Ascending aorta (tissue), 2 donors: Measurements from ENCODE around the gene SLC29A3. TPM values are rescaled to one million over a fixed set of nuclear protein-coding genes. Genes with fewer than 3 reads are reported as not detected.
A peak's percentile ranks its signal among the peaks of the same experiment; 100 is the strongest.

ENCODE experiments used
- DNase-seq, 2 donors: peaks; one replicate each; pipeline ENCODE4 v3.0.0-alpha.2; 2019; ENCODE audit warnings: low spot score in 2 of 2
- H3K27ac ChIP-seq, 2 donors: fragments of 200-600 bp; sonication (generic); one replicate each; pipeline ENCODE4 v1.5.1; 2016 to 2017; ENCODE audit warnings: mild to moderate bottlenecking in 1 of 2
- H3K27me3 ChIP-seq: fragments of 200-600 bp; sonication (generic); one replicate; pipeline ENCODE4 v1.5.1; 2017
- H3K36me3 ChIP-seq, 2 donors: fragments of 200-600 bp; sonication (generic); one replicate each; pipeline ENCODE4 v1.5.1; 2016
- H3K4me1 ChIP-seq, 2 donors: fragments of 200-600 bp; sonication (generic); one replicate each; pipeline ENCODE4 v1.5.1; 2016 to 2017; ENCODE audit warnings: mild to moderate bottlenecking in 1 of 2
- H3K4me3 ChIP-seq, 2 donors: fragments of 200-600 bp; sonication (generic); one replicate each; pipeline ENCODE4 v1.5.1; 2016 to 2017; ENCODE audit warnings: mild to moderate bottlenecking in 1 of 2
- H3K9me3 ChIP-seq, 2 donors: fragments of 200-600 bp; sonication (generic); one replicate each; pipeline ENCODE4 v1.5.1; 2016
- CTCF ChIP-seq, 3 experiments: fragments of 200-600 bp in 2 of 3; fragments of 450-650 bp in 1 of 3; sonication (generic) in 2 of 3; IDR thresholded peaks; one replicate each; pipeline ENCODE4 v1.5.1; 2016 to 2019; ENCODE audit warnings: antibody characterized with exemption in 3 of 3, mild to moderate bottlenecking in 1 of 3, moderate library complexity in 1 of 3
- intact Hi-C: fragments of 100-400 bp; cut with DNase I; formaldehyde crosslinking; loops from one replicate; pipeline ENCODE4 v1.15.1; 2023
- total RNA-seq: library from RNA; depleted of rRNA; stranded (reverse); fragments of >200 nt; gene quantifications from one replicate; pipeline ENCODE4 v1.1.0, GENCODE V29; 2016

SLC29A3 gene
- total RNA-seq, 1 donor from 2014 or later, result 0.64 TPM

GRCh38 chr10:71392292-71392691, 73.2 kb downstream of the SLC29A3 start:
- no peak overlapping the region for H3K4me3 ChIP-seq
- no peak overlapping the region for H3K27ac ChIP-seq
- no peaks in the 10 kb centered on the region for H3K9me3 ChIP-seq
- H3K4me1 ChIP-seq, result peaks cover 2% of the 10 kb centered on the region in 2 donors
- no peaks in the 10 kb centered on the region for H3K36me3 ChIP-seq
- DNase-seq, result no peak
- no peaks in the 10 kb centered on the region for H3K27me3 ChIP-seq
- no peak for TF ChIP-seq CTCF (IDR thresholded peaks at IDR 0.05)
- intact Hi-C loops, result no loop called here

GRCh38 chr10:71392791-71393781, 74.0 kb downstream of the SLC29A3 start:
- intact Hi-C loops, result no loop called here
- Histone ChIP-seq H3K27me3 (no peaks in the 10 kb centered on the region), H3K4me1 (peaks cover 9 to 10% of the 10 kb centered on the region in 2 donors), H3K36me3 (no peaks in the 10 kb centered on the region), H3K27ac (no peak overlapping the region), H3K9me3 (no peaks in the 10 kb centered on the region), H3K4me3 (no peak overlapping the region)
- DNase-seq, result no peak
- TF ChIP-seq CTCF (IDR thresholded peaks at IDR 0.05), result no peak

- TF ChIP-seq CTCF (IDR thresholded peaks at IDR 0.05), result no peak
- Histone ChIP-seq H3K27me3 (no peaks in the 10 kb centered on the region), H3K9me3 (no peaks in the 10 kb centered on the region), H3K27ac (no peak overlapping the region), H3K36me3 (no peaks in the 10 kb centered on the region), H3K4me3 (no peak overlapping the region), H3K4me1 (peaks cover 10 to 17% of the 10 kb centered on the region in 2 donors)
- intact Hi-C loops, result no loop called here
- DNase-seq, result peak in 1 of 2 donors; percentile 31
These were observed 74.9 kb downstream of the SLC29A3 start for GRCh38 chr10:71393841-71394475.

- no peak for TF ChIP-seq CTCF (IDR thresholded peaks at IDR 0.05)
- Histone ChIP-seq H3K36me3 (no peaks in the 10 kb centered on the region), H3K4me3 (no peak overlapping the region), H3K27ac (no peak overlapping the region), H3K9me3 (no peaks in the 10 kb centered on the region), H3K27me3 (no peaks in the 10 kb centered on the region), H3K4me1 (peaks cover 10 to 17% of the 10 kb centered on the region in 2 donors)
- DNase-seq, result peak in 1 of 2 donors; percentile 53
- intact Hi-C loops, result loop anchor here (5.0 kb wide), 1 partner anchor 417 kb away; no protein-coding TSS in a partner anchor
These were observed 76.0 kb downstream of the SLC29A3 start for GRCh38 chr10:71394926-71395562.

GRCh38 chr10:71395621-71396020, 76.6 kb downstream of the SLC29A3 start:
- no peaks in the 10 kb centered on the region for H3K36me3 ChIP-seq
- DNase-seq, result no peak
- H3K4me3 ChIP-seq, result peak overlapping the region in 1 of 2 donors; percentile 69
- intact Hi-C loops, result loop anchor here (2.0 to 5.0 kb wide), 2 partner anchors 173 to 417 kb away; no protein-coding TSS in a partner anchor
- no peak overlapping the region for H3K27ac ChIP-seq
- no peak for TF ChIP-seq CTCF (IDR thresholded peaks at IDR 0.05)
- peaks cover 10 to 17% of the 10 kb centered on the region in 2 donors for H3K4me1 ChIP-seq
- H3K9me3 ChIP-seq, result no peaks in the 10 kb centered on the region
- H3K27me3 ChIP-seq, result peaks cover 3% of the 10 kb centered on the region
